OCI-LY7 (cell line): Measurements from ENCODE around the gene MRPS24. TPM values are rescaled to one million over a fixed set of nuclear protein-coding genes. Genes with fewer than 3 reads are reported as not detected.

Experiments used
- BruUV-seq: library from RNA; stranded (reverse); fragments of 400-500 nt; replicated peaks from 2 replicates; lab custom pipeline; 2021; lab: Mats Ljungman, UMichigan
- CTCF ChIA-PET: fragments of 300-600 bp; sonication (Branson Sonifier 250); formaldehyde crosslinking; loops from one replicate; lab custom pipeline; 2022; ENCODE audit warnings: antibody characterized with exemption; ENCODE audit not compliant: unreplicated experiment; lab: Charles Lee
- POLR2A ChIA-PET: fragments of 300-600 bp; sonication (Branson Sonifier 250); formaldehyde crosslinking; loops from one replicate; lab custom pipeline; 2022; ENCODE audit warnings: antibody characterized with exemption; lab: Charles Lee
- DNase-seq: peaks from one replicate; pipeline ENCODE4 v3.0.0-alpha.2; 2015; ENCODE audit warnings: low spot score
- H2AFZ ChIP-seq: fragments of 200-600 bp; sonication (generic), shearing (Covaris generic); 2 replicates; pipeline ENCODE4 v1.6.1; 2014; ENCODE audit warnings: mild to moderate bottlenecking, antibody characterized with exemption, low read length, moderate library complexity
- H3K27ac ChIP-seq: fragments of 200-600 bp; sonication (generic); 2 replicates; pipeline ENCODE4 v1.5.1; 2014; ENCODE audit warnings: mixed run types, low read depth, mild to moderate bottlenecking, moderate library complexity, low read length, inconsistent platforms; ENCODE audit not compliant: poor library complexity, severe bottlenecking
- H3K36me3 ChIP-seq: fragments of 200-600 bp; sonication (generic); 2 replicates; pipeline ENCODE4 v1.6.1; 2014; ENCODE audit warnings: mild to moderate bottlenecking, antibody characterized with exemption, low read length, moderate library complexity, mixed read lengths; ENCODE audit not compliant: insufficient read depth
- H3K4me1 ChIP-seq: fragments of 200-600 bp; sonication (generic); 2 replicates; pipeline ENCODE4 v1.5.1; 2014; ENCODE audit warnings: mild to moderate bottlenecking, low read length; ENCODE audit not compliant: insufficient read depth, poor library complexity, severe bottlenecking
- H3K4me2 ChIP-seq: fragments of 200-600 bp; sonication (generic); 2 replicates; pipeline ENCODE4 v1.6.1; 2014; ENCODE audit warnings: mild to moderate bottlenecking, low read length
- H3K4me3 ChIP-seq: fragments of 200-600 bp; sonication (generic); 2 replicates; pipeline ENCODE4 v1.5.1; 2014; ENCODE audit warnings: mild to moderate bottlenecking, low read depth, low read length; ENCODE audit not compliant: poor library complexity, severe bottlenecking
- H3K79me2 ChIP-seq: fragments of 200-600 bp; sonication (generic); 2 replicates; pipeline ENCODE4 v1.6.1; 2016; ENCODE audit warnings: low read depth, mild to moderate bottlenecking, low read length, moderate library complexity, mixed read lengths; ENCODE audit not compliant: insufficient read depth
- H3K9me2 ChIP-seq: fragments of 200-600 bp; sonication (generic); 2 replicates; pipeline ENCODE4 v1.6.1; 2016; ENCODE audit warnings: mild to moderate bottlenecking, low read length, mixed read lengths; ENCODE audit not compliant: insufficient read depth
- H3K9me3 ChIP-seq: fragments of 200-600 bp; sonication (generic); 2 replicates; pipeline ENCODE4 v1.6.1; 2014; ENCODE audit warnings: mild to moderate bottlenecking, mixed run types, low read length, mixed read lengths
- H4K20me1 ChIP-seq: fragments of 200-600 bp; sonication (generic); 2 replicates; pipeline ENCODE4 v1.6.1; 2014; ENCODE audit warnings: mild to moderate bottlenecking, antibody characterized with exemption, low read length, moderate library complexity, mixed read lengths; ENCODE audit not compliant: insufficient read depth
- CTCF ChIP-seq: fragments of 200-600 bp; sonication (generic); conservative IDR thresholded peaks from 2 replicates; pipeline ENCODE4 v1.5.1; 2014; ENCODE audit warnings: mild to moderate bottlenecking, antibody characterized with exemption, low read length, moderate library complexity, mixed read lengths
- EZH2phosphoT487 ChIP-seq: fragments of 200-600 bp; sonication (generic); IDR thresholded peaks from 2 replicates; pipeline ENCODE4 v1.6.1; 2018; ENCODE audit warnings: low read depth, borderline replicate concordance, mild to moderate bottlenecking, mixed run types, antibody characterized with exemption, low read length, moderate library complexity, mixed read lengths
- intact Hi-C: fragments of 100-400 bp; cut with micrococcal nuclease; formaldehyde crosslinking; loops from one replicate; pipeline ENCODE4 v1.10.0; 2022; ENCODE audit not compliant: unreplicated experiment
- total RNA-seq, 2 experiments: library from RNA; depleted of rRNA in 1 of 2; stranded (reverse); fragments of >200 nt in 1 of 2; shearing (Covaris generic) in 1 of 2; gene quantifications; 2 replicates each; pipeline ENCODE4 v1.2.3, GENCODE V29; 2014 to 2022

MRPS24 gene
- total RNA-seq, 2 experiments from 2014 or later = 65.1 to 83.4 TPM

DNA sequence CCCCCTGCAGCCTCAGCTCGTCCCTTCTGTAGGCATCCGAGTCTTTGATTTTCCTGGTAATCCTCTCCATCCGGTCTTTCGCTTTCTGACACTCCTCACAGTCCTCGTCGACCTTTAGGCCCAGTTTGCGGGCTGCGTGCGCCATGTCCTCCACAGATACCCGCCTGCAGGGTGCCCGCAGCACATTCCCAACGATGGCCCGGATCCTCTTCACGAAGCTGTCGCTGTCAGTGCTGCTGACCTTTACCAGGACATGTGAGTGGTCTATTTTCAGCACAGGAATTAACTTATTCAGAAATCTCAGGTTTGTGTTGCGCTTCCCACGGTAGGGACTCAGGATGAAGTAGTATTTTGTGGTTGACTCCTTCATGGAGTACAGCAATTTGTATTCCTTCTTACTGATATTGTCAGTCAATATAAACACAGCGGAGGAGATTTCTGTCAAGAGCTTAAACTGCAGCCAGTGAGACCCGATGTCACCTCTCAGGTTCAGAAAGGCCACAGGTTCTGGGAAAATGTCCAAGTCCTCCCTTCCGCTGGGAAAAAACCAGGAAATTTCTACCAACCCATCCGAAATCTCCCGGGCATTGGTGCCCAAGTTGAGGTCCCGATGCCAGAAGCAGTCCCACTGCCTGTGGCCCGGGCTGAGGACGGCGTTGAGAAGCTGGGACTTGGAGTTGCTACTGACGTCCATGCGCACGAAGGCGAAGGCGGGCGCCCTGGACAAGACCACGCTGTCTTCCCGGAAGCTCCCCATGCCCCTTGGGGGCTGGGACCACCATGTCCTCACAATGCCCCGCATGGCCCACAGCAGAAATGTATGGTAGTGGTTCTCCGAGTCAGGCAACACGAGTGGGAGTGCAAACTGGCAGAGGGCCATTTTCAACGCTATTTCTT, 8.9 kb upstream of the MRPS24 start:
- Histone ChIP-seq H3K79me2 (no peaks in the 10 kb centered on the region), H3K36me3 (no peaks in the 10 kb centered on the region), H3K4me3 (no peak overlapping the region), H2AFZ (no peak overlapping the region), H3K9me3 (no peaks in the 10 kb centered on the region), H3K4me2 (no peak overlapping the region), H3K9me2 (no peaks in the 10 kb centered on the region), H4K20me1 (no peaks in the 10 kb centered on the region), H3K4me1 (peaks cover 15% of the 10 kb centered on the region), H3K27ac (no peak overlapping the region)
- ChIA-PET CTCF (no interaction called here), POLR2A (interaction anchor here (0.5 kb wide), 1 partner anchor 35 kb away, joined by 3 read pairs; no protein-coding TSS in a partner anchor)
- no peak for DNase-seq
- intact Hi-C loops = no loop called here
- TF ChIP-seq CTCF (no peak), EZH2phosphoT487 (no peak)
- no TSS peak for BruUV-seq

- Histone ChIP-seq H3K79me2 (no peaks in the 10 kb centered on the region), H3K36me3 (no peaks in the 10 kb centered on the region), H4K20me1 (no peaks in the 10 kb centered on the region), H3K9me3 (no peaks in the 10 kb centered on the region), H2AFZ (peak overlapping the region; percentile 64; the same call in 1 of the 2 replicates), H3K27ac (no peak overlapping the region), H3K4me3 (no peak overlapping the region), H3K9me2 (no peaks in the 10 kb centered on the region), H3K4me1 (peaks cover 15% of the 10 kb centered on the region), H3K4me2 (no peak overlapping the region)
- BruUV-seq = no TSS peak
- intact Hi-C loops = no loop called here
- DNase-seq = no peak
- no peak for TF ChIP-seq EZH2phosphoT487
- TF ChIP-seq CTCF = no peak
- CTCF ChIA-PET = interaction anchor here (0.6 kb wide), 1 partner anchor 627 kb away, joined by 3 read pairs; no protein-coding TSS in a partner anchor
- POLR2A ChIA-PET = no interaction called here
Measured at GRCh38 chr7:43876976-43877745, 7.8 kb upstream of the MRPS24 start.
